Fibroblast of mammary gland (primary cell): ENCODE results near the gene AGRN.
"Not testable (repeated sequence)": the region's sequence is repeated elsewhere in the genome, so short reads cannot be mapped to it uniquely, and the experiment has no call there.

Experiments used
- DNase-seq: peaks from one replicate; pipeline ENCODE4 v3.0.0-alpha.2; 2010; ENCODE audit warnings: low read depth
- H3K4me3 ChIP-seq: 2 replicates; pipeline ENCODE4 v1.5.1; 2011; ENCODE audit warnings: low read depth, mild to moderate bottlenecking, low read length, moderate library complexity; ENCODE audit not compliant: control insufficient read depth
- CTCF ChIP-seq: conservative IDR thresholded peaks from 2 replicates; pipeline ENCODE4 v1.5.1; 2011; ENCODE audit warnings: low read depth, low read length, inconsistent platforms; ENCODE audit not compliant: control insufficient read depth, insufficient read depth

The AGRN gene

GRCh38 chr1:1014799-1015681 is 4.9 kb upstream of the AGRN start:
- H3K4me3 ChIP-seq: no peak overlapping the region
- DNase-seq: no peak
- peak; percentile 29 for TF ChIP-seq CTCF

DNA sequence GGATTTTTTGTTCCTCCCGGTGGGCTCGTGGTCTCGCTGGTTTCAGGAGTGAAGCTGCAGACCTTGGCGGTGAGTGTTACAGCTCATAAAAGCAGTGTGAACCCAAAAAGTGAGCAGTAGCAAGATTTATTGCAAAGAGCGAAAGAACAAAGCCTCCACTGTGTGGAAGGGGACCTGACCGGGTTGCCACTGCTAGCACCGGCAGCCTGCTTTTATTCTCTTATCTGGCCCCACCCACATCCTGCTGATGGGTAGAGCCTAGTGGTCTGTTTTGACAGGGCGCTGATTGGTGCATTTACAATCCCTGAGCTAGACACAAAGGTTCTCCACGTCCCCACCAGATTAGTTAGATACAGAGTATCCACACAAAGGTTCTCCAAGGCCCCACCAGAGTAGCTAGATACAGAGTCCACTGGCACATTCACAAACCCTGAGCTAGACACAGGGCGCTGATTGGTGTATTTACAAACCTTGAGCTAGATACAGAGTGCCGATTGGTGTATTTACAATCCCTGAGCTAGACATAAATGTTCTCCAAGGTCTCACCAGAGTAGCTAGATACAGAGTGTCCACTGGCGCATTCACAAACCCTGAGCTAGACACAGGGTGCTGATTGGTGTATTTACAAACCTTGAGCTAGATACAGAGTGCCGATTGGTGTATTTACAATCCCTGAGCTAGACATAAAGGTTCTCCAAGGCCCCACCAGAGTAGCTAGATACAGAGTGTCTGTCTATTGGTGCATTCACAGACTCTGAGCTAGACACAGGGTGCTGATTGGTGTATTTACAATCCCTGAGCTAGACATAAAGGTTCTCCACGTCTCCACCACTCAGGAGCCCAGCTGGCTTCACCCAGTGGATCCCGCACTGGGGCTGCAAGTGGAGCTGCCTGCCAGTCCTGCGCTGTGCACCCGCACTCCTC is 2.3 kb upstream of the AGRN start:
- H3K4me3 ChIP-seq, DNase-seq: not testable (repeated sequence)

- DNase-seq, H3K4me3 ChIP-seq: not testable (repeated sequence)
Measured at GRCh38 chr1:1018321-1018685, 1.6 kb upstream of the AGRN start.

DNA sequence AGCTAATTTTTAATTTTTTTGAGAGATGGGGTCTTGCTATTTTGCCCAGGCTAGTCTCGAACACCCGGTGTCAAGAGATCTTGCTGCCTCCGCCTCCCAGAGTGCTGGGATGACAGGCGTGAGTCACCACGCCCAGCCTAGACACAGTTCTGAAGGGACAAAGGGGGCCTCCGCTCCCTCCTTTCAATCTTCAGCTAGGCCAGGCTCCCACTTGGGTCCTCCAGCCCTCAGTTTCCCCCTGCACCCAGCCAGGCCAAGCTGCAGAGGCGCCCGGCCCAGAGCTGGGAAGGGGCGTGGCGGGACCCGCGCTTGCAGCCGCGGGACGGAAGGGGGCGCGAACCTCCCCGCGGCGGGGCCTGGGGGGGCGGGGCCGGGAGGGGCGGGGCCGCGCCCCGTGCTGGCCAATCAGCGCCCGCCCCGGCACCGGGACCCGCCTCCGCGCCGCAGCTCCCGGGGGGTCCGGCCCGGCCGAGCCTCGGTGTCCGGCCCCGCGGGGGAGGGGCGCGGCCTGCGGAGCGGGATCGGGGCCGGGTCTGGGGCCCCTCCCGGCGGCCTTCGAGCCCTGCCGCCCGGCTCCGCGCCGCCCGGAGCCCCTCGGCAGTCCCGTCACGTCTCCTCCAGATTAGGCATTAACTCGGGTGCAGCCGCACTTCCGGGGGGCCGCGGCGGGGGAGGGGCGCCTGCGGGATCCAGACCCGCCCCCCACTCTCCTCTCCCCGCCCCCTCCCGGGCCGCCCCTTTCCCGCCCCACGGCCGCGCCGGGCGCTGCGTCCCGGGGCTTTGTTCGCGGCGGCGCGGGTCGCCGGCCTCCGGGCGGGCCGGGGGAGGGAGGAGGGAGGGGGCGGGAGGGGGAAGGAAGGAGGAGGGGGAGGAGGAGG is 559 bp upstream of the AGRN start:
- peak overlapping the region; percentile 29 for H3K4me3 ChIP-seq
- peak; percentile 67 for DNase-seq
- TF ChIP-seq CTCF: no peak

GRCh38 chr1:1020415-1021009 is 592 bp downstream of the AGRN start:
- DNase-seq: no peak
- peak overlapping the region; percentile 19 for H3K4me3 ChIP-seq
- no peak for TF ChIP-seq CTCF

- peak overlapping the region; percentile 19 for H3K4me3 ChIP-seq
- no peak for TF ChIP-seq CTCF
- DNase-seq: peak; percentile 56
Measured at GRCh38 chr1:1021010-1021919, 1.3 kb downstream of the AGRN start.
